Suppressor macrophage (primary cell): ENCODE data around the gene SVOPL.

ENCODE experiments used
- DNase-seq, 4 experiments: peaks; one replicate each; pipeline ENCODE4 v3.0.0-alpha.2; 2020 to 2022

Gene SVOPL

DNA sequence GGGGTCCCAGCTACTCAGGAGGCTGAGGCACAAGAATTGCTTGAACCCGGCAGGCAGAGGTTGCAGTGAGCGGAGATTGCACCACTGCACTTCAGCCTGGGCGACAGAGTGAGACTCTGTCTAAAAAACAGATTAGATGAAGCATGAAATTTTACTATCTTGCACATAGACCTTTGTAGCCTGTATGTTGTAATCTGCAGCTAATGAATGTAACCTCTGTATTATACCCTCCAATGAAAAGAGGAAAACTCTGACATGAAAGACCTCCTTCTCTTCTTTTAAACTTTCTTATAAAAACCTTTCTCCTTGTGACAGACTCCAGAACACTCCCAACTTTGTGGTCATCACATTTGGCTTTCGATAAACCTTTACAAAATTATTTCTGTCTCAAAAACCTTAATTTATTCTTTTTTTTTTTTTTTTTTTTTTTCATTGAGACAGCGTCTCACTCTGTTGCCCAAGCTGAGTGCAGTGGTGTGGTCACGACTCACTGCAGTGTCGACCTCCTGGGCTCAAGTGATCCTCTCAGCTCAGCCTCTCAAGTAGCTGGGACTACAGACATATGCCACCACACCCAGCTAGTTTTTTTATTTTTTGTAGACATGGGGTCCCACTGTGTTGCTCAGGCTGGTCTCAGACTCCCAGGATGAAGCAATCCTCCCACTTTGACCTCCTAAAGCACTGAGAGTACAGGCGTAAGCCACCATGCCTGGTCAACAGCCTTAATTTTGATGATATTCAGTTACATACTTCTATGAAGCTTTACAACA, 97.4 kb downstream of the SVOPL start:
- DNase-seq: peak in 3 of 4 experiments; percentile 3 to 6 (median 5)

DNA sequence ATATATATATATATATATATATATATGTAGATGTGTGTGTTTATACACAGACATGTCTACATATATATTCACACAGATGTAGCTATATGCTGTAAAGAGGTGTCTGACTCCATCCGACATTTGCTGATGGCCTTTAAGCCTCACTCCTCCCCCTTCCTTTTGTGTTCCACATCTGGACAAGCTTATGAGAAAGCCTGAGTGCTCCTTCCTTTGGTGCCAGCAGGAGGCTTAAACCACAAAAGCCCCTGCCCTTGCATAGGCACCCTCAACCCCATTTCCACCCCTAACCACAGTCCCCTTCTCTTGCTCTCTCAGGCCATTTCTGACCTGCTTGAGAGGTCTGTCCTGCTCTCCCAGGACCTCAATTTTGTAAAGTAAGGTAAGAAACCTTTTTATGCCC, 98.7 kb downstream of the SVOPL start:
- no peak for DNase-seq

DNA sequence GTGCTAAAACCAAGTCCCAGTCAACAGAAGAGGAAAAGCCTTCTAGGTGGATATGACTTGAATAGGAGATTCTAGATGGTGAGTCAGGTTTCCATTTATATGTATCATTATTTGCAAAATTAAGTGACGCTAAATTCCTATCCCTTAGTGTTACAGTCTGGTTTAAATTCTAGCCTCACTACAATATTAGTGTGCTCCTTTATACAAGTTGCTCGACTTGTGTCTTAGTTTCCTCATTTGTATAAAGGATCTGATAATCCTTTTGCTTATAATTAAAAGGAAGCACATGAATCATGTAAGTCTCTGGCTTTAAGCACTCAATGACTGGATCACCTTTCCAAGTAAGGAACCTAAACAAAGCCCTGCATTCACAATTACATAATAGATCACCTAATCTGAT, 105.7 kb downstream of the SVOPL start:
- no peak for DNase-seq

DNA sequence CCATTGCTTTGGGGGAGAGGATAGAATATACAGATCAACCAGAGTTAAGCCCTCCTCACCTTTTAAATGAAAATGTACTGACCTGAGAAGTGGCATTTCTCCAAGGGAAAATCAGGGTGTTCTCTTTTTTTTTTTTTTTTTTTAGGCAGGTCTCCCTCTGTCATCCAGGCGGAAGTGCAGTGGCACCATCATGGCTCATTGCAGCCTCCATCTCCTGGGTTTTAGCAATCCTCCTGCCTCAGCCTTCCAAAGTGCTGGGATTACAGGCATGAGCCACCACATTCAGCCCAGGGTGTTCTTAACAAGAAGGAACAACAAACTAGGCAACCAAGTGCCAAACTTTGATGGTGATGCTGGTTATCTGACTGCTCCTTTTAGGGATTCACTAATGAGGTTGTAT, 111.0 kb downstream of the SVOPL start:
- no peak for DNase-seq

DNA sequence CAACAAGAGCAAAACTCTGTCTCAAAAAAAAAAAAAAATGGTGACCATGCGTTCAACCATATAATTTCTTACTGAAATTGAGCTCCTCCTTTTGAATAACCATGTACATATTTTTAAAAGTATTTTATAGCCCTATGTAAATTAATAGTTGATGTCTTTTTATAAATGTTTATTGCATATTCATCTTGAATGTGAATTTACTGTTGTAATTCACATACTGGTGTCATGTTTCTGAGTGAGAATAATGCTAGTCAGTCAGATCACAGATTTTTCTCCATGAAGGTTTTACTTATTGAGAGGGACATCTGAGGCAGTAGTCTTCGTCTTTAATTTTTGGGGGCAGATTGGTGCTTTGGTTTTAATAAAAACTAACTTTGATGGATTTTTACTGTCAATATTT, 112.2 kb downstream of the SVOPL start:
- no peak for DNase-seq

DNA sequence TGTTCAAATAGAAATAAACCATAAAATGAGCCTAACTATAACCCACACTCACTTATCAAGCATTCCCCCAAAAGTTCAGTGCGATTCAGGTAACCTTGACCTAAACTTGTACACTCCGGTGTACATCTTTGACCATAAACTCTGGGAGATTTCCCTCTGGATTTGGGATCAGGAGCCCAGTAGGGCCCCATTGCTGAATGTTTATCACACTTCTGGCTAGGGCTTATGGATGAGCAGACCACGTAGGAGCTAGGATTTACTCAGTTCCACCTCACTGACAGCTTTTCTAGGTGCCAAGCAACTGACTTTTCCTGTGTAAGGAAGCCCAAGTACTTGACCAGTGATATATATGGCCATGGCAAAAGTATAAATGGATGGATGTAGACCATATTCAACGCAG, 113.7 kb downstream of the SVOPL start:
- no peak for DNase-seq

DNA sequence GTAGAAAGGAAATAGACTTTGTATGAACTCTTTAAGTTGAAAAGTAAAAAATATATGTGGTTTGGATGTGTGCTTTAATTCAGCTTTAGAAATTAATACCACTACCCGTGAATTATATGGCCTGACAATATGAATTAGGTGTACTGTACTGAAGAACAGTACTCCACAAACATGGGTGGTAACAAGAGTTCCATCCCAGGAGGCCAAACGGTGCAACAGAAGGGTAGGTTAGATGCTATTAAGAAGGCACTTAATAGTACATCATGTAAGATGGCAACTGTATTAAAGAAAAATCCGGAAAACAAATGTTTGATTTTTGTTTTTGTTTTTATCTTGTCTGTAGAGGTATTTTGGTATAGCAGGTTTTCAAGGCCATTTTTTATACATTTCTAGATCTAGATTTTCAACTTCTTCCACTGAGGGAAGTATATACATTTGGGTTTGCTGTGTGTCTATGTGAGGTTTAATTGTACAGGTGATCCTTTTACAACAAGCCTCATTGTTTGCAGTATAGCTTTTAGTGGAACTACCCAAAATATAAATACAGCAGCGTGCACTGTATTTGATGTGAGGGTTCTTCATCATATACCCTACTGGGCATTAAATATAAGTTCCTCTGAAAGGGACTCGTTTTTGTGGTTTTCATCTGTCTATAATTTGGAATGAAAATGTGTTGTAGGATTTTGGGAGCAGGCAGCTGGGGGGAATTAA, 115.7 kb downstream of the SVOPL start:
- no peak for DNase-seq

DNA sequence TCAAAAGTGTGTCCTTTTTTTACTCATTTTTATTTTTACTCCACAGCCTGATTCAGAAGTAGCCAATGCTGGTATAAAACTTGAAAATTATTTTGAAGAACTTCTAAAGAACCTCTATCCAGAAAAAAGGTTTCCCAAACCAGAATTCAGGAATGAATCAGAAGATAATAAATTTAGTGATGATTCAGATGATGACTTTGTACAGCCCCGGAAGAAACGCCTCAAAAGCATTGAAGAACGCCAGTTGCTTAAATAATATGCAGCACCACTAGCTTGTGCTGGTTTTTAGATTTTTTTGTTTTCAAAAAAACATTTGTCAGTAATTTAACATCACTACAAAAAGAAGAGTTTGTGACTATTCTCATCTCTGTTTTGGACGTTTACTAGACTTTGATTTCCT, 116.5 kb downstream of the SVOPL start:
- no peak for DNase-seq

DNA sequence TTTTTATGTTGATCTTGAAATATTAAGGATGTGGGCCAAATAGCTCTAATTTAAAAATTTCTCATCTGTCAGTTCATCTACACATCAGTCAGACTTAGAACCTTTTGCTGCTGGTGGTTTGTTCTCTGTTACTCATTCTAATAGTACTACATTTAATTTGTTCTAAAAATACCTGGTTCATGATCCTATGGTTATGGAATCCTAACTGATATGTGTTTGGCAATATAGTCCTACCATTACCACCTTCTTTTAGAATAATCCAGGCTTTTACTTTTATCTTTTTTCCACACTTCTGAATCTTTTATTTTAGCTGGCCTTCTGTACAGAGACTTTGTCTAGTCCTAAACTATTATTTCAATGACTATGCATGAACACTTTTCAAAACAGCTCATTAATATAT, 116.9 kb downstream of the SVOPL start:
- no peak for DNase-seq

DNA sequence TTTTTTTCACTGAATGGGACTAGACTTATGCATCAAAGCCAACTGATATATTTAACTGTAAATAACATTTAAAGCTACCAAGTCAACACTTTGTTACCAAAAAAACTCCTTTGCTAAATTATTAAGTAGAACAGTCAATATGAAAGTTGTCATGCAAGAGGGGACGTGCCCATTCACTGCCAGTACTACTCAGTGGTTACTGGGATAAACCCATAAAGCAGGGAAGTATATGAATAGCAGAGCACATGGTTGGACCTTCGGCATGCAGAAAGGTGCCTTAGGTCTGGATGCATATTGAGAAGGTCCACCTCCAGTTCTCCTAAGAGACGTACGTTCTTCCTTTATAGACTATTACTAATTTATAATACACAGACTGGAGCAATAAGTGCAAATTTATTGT, 120.1 kb downstream of the SVOPL start:
- DNase-seq: no peak

DNA sequence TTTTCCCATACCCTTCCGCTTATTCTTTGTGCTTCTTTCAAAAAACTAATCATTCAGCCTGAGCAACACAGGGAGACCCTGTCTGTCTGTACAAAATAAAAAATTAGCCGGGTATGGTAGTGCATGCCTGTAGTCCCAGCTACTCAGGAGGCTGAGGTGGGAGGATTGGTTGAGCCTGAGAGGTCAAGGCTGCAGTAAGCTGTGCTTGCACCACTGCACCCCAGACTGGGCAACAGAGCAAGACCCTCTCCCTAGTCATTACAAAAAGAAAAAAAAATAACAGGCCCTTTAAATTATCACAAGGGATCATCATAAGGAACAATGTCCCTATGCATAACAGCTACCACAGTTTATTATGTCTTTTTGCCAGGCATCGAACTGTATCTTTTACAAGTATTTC, 121.5 kb downstream of the SVOPL start:
- DNase-seq: no peak

DNA sequence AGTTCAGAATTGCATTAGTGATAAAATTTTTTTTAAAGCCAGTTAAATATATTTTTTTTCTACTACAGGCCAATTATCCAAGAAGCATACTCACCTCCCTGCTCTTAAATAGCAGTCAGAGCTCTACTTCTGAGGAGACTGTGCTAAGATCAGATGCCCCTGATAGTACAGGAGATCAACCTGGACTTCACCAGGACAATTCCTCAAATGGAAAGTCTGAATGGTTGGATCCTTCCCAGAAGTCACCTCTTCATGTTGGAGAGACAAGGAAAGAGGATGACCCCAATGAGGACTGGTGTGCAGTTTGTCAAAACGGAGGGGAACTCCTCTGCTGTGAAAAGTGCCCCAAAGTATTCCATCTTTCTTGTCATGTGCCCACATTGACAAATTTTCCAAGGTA, 122.0 kb downstream of the SVOPL start:
- DNase-seq: no peak

DNA sequence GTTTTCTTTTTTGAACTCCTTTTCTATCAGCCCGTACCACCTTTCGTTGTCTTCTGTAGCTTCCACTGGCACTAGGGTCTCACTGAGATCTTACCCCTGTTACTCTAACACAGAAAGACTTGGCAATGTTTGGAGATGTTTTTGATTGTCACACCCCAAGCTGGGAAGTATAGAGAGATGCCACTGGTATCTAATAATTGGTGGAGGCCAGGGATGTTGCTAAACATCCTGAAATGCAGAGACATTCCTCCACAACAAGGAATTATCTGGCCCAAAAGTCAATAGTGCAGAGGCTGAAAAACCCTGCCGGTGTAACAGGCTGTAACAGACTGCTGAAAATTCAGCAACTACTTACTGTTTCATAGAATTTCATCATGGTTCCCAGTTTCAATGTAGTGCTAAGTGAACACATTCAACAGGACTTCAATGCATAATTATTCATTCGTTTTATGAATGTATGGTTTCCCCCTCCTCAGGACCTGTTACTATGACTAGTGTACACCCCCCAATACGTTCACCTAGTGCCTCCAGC, 125.2 kb downstream of the SVOPL start:
- DNase-seq: no peak

DNA sequence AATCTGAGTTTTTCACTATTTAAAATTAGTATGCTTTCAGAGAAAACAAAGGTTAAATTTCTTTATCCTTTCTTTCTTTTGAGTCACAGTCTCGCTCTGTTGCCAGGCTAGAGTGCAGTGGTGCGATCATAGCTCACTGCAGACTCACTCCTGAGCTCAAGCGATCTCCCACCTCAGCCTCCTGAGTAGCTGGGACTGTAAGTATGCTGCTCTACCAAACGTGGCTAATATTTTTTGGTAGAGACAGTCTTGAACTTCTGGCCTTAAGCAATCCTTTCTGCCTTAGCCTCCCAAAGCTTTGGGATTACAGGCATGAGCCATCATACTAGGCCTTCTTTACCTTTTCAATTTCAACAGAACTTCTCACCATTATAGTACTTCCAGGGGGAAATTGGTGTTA, 127.4 kb downstream of the SVOPL start:
- DNase-seq: no peak

DNA sequence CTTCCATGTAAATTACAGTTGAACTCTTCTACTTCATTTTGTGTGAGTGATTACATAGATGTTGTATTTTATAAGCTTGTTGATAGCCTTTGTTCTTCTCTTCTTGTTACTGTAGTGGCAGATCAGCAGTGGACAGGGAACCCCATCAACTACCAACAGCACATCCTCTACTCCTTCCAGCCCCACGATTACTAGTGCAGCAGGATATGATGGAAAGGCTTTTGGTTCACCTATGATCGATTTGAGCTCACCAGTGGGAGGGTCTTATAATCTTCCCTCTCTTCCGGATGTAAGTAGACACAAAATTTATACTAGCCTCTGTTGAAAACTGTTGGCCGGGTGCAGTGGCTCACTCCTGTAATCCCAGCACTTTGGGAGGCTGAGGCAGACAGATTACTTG, 130.4 kb downstream of the SVOPL start:
- no peak for DNase-seq

DNA sequence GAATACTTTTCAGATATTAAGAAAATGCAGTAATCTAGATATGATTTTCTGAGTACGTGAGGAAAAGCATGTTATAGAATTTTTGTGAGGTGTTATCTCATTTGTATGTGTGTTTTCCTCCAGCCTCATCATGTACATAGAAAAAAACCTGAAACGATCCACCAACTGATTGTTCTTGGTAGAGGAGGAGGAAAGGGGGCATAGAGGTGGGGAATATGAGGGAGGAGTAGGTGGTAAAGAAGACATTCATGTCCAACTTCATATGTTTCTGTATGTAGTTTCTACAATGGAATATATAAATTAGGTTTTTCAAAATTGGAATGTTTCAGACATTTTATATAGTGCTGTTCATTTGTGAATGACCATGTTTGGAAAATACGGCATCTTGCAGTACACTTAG, 131.7 kb downstream of the SVOPL start:
- no peak for DNase-seq

DNA sequence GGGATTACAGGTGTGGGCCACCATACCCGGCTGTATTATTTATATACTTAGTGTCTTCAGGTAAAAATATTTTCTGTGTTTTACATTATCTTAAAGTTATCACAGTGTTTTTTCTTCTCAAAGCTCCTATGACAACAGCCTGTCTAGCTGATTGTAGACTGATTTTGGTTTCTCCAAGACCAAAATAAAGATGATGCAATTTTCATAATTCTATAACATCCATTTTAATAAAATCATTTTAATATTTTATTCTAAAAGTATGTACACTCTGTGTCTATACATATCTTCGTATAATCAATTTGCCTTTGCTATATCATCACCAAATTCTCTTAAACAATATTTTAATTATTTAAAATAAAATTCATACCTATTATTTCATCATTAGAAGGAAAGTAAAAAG, 132.5 kb downstream of the SVOPL start:
- no peak for DNase-seq

DNA sequence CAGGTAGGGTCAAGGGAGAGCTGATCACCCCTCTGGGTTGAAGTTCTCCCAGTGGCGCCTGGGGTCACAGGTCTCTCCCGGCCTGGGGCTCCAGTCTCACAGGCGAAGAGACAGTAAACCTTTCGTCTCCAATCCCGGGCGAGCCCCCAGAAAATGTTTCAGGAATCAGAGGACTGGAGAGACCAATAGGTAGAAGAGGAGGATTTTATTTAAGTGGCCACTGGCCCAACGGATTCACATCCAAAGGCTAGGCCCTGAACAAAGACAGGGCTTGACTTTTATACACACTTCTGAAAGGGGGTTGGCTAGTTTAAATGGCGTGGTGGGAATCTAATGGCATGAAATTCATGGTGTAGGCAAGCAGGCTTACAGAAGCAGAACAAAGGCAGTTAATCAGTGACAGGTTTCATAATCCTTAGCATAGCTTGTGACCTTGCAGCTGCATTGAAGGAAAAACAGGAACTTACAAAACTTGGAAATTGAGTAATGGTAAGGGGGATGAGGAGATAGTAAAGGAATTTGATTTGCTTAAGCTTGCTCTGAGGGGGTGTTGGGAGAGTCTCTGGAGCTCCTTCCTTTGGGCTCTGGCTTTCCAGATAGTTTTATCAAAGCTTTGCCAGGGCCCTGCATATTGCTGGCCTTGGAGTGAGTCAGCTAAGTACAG, 135.6 kb downstream of the SVOPL start:
- peak; percentile 44 to 83 (median 70) for DNase-seq

DNA sequence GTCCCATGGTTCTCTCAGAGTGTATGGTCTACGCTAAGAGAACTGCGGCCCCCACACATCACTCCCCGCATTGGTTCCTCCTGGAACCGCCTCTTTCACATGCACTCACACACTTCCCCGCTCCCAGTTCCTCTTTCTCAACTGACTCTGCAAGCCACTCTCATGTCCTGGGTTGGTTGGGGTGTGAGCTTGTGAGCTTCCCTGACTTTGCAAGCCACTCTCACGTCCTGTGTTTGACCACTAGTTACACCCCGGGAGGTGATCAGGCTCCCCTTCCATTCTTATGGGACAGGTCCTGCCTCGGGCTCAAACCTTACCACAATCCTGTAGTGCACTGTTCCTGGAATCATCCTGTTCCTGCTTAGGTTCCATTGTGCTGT, 136.1 kb downstream of the SVOPL start:
- peak; percentile 21 to 54 (median 42) for DNase-seq

DNA sequence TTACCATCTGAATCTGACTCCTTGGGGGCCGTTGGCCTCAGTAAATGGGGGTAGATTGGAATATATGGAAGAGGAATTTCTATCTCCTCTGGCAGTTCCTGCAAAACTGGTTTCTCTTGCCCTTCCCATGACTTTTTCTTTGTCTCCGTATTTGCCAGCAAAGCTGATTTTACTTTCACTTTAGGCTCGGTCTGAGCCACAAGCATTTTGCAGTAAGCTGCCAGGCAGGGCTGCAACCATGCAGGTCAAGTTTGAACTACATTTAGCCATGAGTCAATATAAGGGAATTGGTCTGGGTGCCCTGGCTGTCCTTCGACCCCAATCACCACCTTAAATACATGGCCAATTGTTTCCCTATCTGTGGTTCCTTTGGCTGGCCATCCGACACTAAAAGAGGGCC, 136.8 kb downstream of the SVOPL start:
- DNase-seq: no peak

DNA sequence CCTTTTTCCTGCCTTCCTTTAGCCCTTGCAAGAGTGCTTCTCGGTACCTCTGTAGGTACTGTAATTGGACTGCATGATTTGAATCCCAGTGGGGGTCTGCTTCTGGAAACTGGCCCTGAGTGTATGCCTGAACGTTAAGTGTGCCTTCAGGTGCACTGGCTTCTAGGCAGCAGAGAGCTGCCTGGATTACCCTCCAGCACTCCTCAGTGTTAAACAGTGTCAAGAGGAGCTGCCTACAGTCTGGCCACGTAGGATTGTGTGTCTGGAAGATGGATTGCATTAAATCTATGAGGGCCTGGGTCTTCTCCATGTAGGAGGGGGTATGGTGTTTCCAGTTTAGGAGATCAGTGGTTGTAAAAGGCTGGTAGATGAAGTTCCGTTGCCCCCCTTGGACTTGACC, 137.4 kb downstream of the SVOPL start:
- DNase-seq: no peak

DNA sequence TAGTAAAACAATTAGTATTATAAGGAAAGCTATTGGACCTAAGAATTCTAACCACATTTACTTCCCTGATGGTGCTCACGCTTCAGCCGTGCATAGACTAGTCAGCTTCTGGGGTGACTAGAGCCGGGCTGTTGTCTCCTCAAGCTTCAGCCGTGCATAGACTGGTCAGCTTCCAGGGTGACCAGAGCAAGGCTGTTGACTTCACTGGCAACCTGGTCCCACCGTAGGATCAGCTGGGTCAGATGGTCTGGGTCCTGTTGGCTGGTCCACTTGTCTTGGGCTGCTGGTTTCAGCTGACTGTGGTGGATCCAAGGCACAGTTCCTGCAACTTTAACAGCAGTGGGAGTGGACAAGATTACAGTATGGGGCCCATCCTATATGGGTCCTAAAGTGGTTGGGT, 141.7 kb downstream of the SVOPL start:
- no peak for DNase-seq

DNA sequence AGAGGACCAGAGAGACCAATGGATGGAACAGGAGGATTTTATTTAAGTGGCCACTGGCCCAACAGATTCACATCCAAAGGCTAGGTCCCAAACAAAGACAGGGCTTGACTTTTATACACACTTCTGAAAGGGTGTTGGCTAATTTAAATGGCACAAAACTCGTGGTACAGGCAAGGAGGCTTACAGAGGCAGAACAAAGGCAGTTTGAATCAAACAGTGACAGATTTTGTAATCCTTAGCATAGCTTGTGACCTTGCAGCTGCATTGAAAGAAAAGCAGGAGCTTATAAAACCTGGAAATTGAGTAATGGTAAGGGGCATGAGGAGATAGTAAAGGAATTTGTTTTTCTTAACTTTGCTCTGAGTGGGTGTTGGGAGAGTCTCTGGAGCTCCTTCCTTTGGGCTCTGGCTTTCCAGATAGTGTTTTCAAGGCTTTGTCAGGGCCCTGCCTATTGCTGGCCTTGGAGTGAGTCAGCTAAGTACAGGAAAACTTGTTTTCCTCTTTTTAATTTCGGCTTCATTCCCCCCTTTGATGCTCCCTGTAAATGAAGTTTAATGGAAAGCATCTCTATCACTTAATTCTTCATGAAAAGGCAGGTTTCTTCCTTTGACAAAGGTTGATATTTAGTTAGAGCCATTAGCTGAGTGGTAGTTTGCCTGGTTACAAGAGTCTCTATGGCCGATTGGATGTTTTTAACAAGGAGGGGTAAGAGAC, 144.2 kb downstream of the SVOPL start:
- peak in 1 of 4 experiments; percentile 18 for DNase-seq
